ENCODE data around the gene BPIFB6.
A peak's percentile ranks its signal among the peaks of the same experiment; 100 is the strongest.

Gene BPIFB6

GRCh38 chr20:33000802-33001466 is 30.5 kb upstream of the BPIFB6 start:
- DNase-seq (ENCODE audit: low spot score), result no peak

- no peak for DNase-seq (ENCODE audit: low spot score)
These were observed 29.2 kb upstream of the BPIFB6 start for GRCh38 chr20:33002087-33002808.

DNA sequence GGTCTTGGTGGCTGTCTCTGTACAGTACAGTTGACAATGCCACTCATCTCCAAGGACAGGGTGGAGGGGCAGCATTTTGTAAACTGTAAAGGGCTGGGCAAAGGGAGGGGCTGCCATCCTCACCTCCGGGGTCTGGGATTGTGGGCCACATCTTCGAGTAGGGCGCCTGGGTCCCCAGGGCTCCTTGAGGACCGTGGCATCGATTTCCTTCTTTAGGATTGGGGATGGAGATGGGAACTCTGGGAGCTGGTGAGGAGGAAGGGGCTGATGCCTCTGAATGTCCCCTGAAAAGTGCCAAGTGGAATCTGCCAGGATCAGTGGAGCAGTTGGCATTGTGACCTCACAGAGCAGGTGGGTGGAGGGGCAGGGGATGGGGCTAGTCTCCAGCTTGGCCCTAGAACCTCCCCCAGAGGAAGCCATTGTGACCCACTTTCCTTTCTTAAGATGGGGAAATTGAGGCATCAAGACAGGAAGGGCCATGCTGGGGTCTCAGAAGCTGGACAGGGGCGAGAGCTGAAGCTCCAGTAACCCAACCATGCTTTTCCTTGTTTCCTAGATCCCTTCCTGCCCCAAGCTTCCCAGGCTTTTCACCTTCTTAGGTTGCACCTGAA is 27.2 kb upstream of the BPIFB6 start, which contains the start of gene SUN5:
Gene SUN5 (minus strand): TSS at position 293 of the 611 bp plus-strand sequence. CDS start 93 bp downstream, at position 200.
- no peak for DNase-seq (ENCODE audit: low spot score)

DNA sequence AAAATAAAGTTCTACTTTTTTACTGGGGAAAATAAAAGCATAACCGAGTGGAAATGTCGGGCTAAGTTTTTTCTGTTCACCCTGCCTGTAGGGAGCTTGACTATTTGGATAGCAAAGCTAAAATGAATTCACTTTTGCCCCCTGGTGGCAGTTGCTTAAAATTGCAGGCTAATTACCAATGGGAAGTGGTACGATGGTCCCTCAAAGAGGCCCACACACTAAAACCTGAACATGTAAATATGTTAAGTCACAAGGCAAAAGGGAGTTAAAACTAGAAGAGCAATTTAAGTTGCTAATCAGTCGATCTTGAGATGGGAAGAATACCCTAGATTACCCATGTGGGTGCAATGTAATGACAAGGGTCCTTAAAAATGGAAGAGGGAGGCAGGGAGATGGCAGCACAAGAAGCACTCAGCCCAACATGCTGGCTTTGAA is 26.3 kb upstream of the BPIFB6 start:
- peak; percentile 68 for DNase-seq (ENCODE audit: low spot score)

GRCh38 chr20:33005908-33006775 is 25.3 kb upstream of the BPIFB6 start:
- no peak for DNase-seq (ENCODE audit: low spot score)

GRCh38 chr20:33006776-33007375 is 24.6 kb upstream of the BPIFB6 start:
- no peak for DNase-seq (ENCODE audit: low spot score)

DNA sequence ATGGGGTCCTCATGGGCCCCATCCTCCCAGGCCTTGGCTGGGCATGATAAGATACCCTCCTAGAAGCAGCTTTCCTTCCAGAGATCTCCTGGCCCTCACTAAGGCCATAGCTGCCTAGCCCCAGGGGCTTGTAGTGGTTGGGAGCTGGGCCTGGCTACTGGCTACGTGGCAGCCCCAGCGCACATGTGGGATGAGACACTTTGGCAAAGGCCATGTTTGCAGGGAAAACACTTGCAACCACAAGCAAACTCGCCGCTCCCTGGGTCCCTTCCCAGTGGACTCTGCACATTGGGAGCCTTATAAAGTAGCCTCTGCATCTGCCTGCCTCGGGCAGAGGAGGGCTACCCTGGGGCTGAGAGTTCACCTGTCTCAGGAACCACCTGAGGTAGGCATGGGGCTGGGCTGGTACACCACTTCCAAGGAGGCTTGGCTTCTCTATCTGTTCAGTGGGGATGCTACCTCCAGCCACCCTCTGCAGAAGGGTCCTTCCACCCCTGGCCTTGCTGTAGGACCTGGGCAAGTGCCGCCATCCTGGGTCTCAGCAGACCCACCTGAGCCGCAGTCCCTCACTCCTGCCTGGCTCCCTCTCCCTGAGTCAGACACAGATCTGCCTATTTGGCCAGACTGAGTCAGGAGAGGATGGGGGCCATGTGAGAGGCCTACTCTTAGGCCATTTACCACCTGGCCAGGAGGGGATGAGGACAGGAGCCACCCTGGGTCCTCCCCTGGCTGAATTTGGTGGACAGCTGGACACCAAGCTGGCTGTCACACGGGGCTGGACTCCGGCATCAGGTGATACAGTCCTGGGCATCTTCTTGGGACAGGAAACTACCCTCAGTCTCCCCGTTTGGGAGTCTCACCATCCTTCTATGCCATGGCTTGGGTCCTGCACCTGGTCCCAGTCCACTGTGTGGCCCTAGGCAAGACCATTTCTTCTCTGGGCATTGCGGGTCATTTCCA is 23.8 kb upstream of the BPIFB6 start, which contains the start of gene BPIFB2:
Gene BPIFB2 (plus strand): TSS at position 329 of the 960 bp plus-strand sequence. CDS start 871 bp downstream, outside the sequence.
- no peak for DNase-seq (ENCODE audit: low spot score)

GRCh38 chr20:33008336-33009213 is 22.9 kb upstream of the BPIFB6 start:
- no peak for DNase-seq (ENCODE audit: low spot score)

GRCh38 chr20:33009214-33010132 is 22.0 kb upstream of the BPIFB6 start:
- DNase-seq (ENCODE audit: low spot score), result no peak

- no peak for DNase-seq (ENCODE audit: low spot score)
These were observed 21.3 kb upstream of the BPIFB6 start for GRCh38 chr20:33010133-33010504.

DNA sequence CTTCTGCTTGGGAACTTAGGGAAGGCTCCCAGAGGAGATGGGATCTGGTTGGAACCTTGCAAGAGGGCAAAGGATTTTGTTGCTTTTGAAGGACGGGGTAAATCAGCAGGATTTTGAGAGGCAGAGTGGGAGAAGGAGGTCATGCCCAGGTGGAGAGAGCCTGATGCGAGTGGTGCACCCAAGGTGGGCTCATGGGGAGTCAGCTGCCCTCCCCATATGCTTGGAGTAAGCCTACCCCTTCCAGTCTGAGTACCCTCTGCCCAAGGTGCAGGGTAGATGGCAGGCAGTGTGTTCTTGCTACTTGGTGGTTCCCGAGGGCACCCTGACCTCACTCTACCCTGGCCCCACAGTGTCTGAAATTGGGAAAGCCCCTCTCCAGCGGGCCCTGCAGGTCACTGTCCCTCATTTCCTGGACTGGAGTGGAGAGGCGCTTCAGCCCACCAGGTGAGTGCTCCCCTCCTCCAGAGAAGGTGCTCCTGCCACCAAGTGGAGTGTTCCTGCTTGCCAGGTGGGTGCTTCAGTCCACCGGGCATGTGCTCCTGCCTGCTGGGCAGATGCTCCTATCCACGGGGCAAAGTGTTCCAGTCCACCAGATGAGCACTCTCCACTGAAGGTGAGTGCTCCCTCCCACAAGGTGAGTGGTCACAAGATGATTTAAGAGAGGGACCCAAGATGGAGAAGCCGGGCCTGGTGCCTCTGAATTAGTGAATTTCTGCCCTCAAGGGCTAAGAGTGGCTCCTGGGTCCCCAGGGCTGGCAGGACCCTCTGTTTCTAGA is 20.6 kb upstream of the BPIFB6 start:
- no peak for DNase-seq (ENCODE audit: low spot score)

GRCh38 chr20:33012327-33013189 is 18.9 kb upstream of the BPIFB6 start:
- DNase-seq (ENCODE audit: low spot score), result no peak

DNA sequence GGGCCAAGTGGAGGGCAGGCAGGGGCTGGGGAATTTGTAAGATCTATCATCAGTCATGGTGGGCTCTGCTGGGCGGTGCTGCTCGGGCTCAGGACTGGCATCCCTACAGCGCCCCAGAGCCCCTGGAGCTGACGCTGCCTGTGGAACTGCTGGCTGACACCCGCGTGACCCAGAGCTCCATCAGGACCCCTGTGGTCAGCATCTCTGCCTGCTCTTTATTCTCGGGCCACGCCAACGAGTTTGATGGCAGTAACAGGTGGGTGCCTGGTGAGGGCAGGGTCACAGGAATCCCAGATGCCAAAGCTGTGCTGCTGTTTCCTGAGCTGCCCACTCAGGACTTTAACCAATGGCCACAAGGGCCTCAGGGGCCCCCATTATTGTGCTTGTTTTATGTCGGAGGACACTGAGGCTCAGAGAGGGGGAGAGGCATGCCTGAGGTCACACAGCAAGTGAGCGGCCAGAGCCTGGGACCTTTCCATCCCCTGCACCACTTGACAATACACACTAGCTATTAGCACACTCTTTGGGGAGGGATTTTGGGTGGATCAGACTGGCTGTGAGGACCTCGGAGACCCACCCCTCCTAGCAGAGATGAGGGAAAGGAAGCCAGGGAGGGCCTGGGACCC is 17.6 kb upstream of the BPIFB6 start:
- no peak for DNase-seq (ENCODE audit: low spot score)

DNA sequence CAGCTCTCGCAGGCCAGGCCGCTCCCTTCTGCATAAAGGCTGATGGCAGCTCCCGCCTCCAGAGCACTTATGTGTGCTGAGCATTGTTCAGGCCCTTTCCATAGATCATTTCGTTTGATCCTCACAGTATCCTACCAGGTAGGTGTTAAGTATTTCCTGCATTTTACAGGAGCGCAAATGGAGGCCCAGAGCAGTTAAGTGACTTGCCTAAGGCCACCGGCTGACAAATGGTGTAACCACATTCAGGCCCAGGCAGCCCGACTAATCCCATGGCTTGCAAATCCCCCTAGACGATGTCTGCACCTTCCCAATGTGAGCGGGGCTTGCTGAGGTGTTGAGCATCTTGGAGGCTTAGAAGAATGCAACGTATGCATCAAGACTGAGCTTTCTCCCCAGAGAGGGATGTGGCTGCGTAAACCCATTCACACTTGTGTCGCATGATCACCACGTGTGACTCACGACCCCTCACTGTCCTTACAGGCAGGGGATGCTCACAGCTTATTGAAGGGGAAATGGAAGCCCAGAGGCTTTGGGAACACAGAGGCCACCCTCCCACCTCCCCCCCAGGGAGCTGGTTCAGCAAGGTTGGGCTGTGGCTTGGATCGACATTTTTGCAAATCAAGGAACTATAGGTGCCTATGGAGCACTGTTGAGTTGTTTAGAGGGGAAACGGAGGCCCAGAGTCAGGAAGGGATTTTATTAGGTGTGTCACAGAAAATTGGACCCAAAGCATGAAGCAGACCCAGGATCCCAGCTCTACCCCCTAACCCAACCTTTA is 16.9 kb upstream of the BPIFB6 start:
- no peak for DNase-seq (ENCODE audit: low spot score)

GRCh38 chr20:33015114-33015484 is 16.3 kb upstream of the BPIFB6 start:
- no peak for DNase-seq (ENCODE audit: low spot score)

Measured in NAMALWA (cell line).